ENCODE measurements around the gene CACTIN.

CACTIN gene

GRCh38 chr19:3603121-3603811, 23.3 kb downstream of the CACTIN start:
- Histone ChIP-seq H3K9me3 (replicated peaks; ENCODE audit: insufficient read depth, low read length) (no peaks in the 10 kb centered on the region), H3K4me3 (ENCODE audit: low read length) (no peak overlapping the region), H4K20me1 (ENCODE audit: insufficient read depth, low read length) (no peaks in the 10 kb centered on the region), H3K79me2 (ENCODE audit: low read length) (no peaks in the 10 kb centered on the region), H3K36me3 (replicated peaks; ENCODE audit: insufficient read depth, low read length) (no peaks in the 10 kb centered on the region), H3K27ac (ENCODE audit: low read length) (no peak overlapping the region), H3K4me2 (ENCODE audit: low read depth, low read length) (no peak overlapping the region), H3K4me1 (ENCODE audit: low read length) (0 out of 2 replicates have a peak, but pooled peaks cover 7% of the 10 kb centered on the region), H3K9ac (ENCODE audit: low read length) (no peak overlapping the region), H3K9me2 (replicated peaks; ENCODE audit: insufficient read depth, low read length) (no peaks in the 10 kb centered on the region), H3K27me3 (replicated peaks; ENCODE audit: insufficient read depth, low read length) (peaks cover 29% of the 10 kb centered on the region), H3F3A (ENCODE audit: insufficient read depth, low read length) (peaks cover 5% of the 10 kb centered on the region; the same call in 1 of the 2 replicates), H2AFZ (ENCODE audit: low read length) (no peak overlapping the region)
- no peak for DNase-seq
- TF ChIP-seq CTCF (IDR thresholded peaks at IDR 0.05; ENCODE audit: low read length) (no peak), EZH2 (optimal IDR thresholded peaks at IDR 0.05; ENCODE audit: low read depth, low read length) (no peak), EZH2phosphoT487 (IDR thresholded peaks at IDR 0.05; ENCODE audit: low read length) (no peak)

GRCh38 chr19:3601021-3601420, 25.6 kb downstream of the CACTIN start:
- no peaks in the 10 kb centered on the region for H4K20me1 ChIP-seq (ENCODE audit: insufficient read depth, low read length)
- H3K36me3 ChIP-seq (replicated peaks; ENCODE audit: insufficient read depth, low read length) = no peaks in the 10 kb centered on the region

GRCh38 chr19:3599776-3600187, 26.8 kb downstream of the CACTIN start:
- Histone ChIP-seq H3K4me1 (ENCODE audit: low read length) (no peaks in the 10 kb centered on the region), H3K4me3 (ENCODE audit: low read length) (no peak overlapping the region), H4K20me1 (ENCODE audit: insufficient read depth, low read length) (no peaks in the 10 kb centered on the region), H3K9me2 (replicated peaks; ENCODE audit: insufficient read depth, low read length) (no peaks in the 10 kb centered on the region), H3K9ac (ENCODE audit: low read length) (no peak overlapping the region), H3K9me3 (replicated peaks; ENCODE audit: insufficient read depth, low read length) (no peaks in the 10 kb centered on the region), H3K36me3 (replicated peaks; ENCODE audit: insufficient read depth, low read length) (no peaks in the 10 kb centered on the region), H2AFZ (ENCODE audit: low read length) (no peak overlapping the region), H3K27ac (ENCODE audit: low read length) (no peak overlapping the region), H3K4me2 (ENCODE audit: low read depth, low read length) (no peak overlapping the region), H3K27me3 (replicated peaks; ENCODE audit: insufficient read depth, low read length) (peaks cover 50% of the 10 kb centered on the region), H3F3A (ENCODE audit: insufficient read depth, low read length) (no peaks in the 10 kb centered on the region), H3K79me2 (ENCODE audit: low read length) (no peaks in the 10 kb centered on the region)
- TF ChIP-seq EZH2 (optimal IDR thresholded peaks at IDR 0.05; ENCODE audit: low read depth, low read length) (no peak), CTCF (IDR thresholded peaks at IDR 0.05; ENCODE audit: low read length) (no peak), EZH2phosphoT487 (IDR thresholded peaks at IDR 0.05; ENCODE audit: low read length) (no peak)
- no peak for DNase-seq

More at GRCh38 chr19:3601021-3601420, 25.6 kb downstream of the CACTIN start:
- H3K4me3 ChIP-seq (ENCODE audit: low read length) = no peak overlapping the region
- no peaks in the 10 kb centered on the region for H3K79me2 ChIP-seq (ENCODE audit: low read length)
- DNase-seq = no peak
- 0 out of 2 replicates have a peak, but pooled peaks cover 5% of the 10 kb centered on the region for H3K4me1 ChIP-seq (ENCODE audit: low read length)
- peaks cover 39% of the 10 kb centered on the region for H3K27me3 ChIP-seq (replicated peaks; ENCODE audit: insufficient read depth, low read length)
- H3K4me2 ChIP-seq (ENCODE audit: low read depth, low read length) = no peak overlapping the region
- H3F3A ChIP-seq (ENCODE audit: insufficient read depth, low read length) = no peaks in the 10 kb centered on the region
- H3K9me3 ChIP-seq (replicated peaks; ENCODE audit: insufficient read depth, low read length) = no peaks in the 10 kb centered on the region
- H3K27ac ChIP-seq (ENCODE audit: low read length) = no peak overlapping the region
- H3K9ac ChIP-seq (ENCODE audit: low read length) = no peak overlapping the region
- no peaks in the 10 kb centered on the region for H3K9me2 ChIP-seq (replicated peaks; ENCODE audit: insufficient read depth, low read length)
- no peak overlapping the region for H2AFZ ChIP-seq (ENCODE audit: low read length)
- TF ChIP-seq EZH2phosphoT487 (IDR thresholded peaks at IDR 0.05; ENCODE audit: low read length) (no peak), EZH2 (optimal IDR thresholded peaks at IDR 0.05; ENCODE audit: low read depth, low read length) (no peak), CTCF (IDR thresholded peaks at IDR 0.05; ENCODE audit: low read length) (no peak)
